SK-N-DZ (cell line): ENCODE data around the gene RHEB.

Source experiments
- DNase-seq: peaks from one replicate; pipeline ENCODE4 v3.0.0-alpha.2; 2015; ENCODE audit warnings: low spot score

The RHEB gene

GRCh38 chr7:151451156-151451555, 68.5 kb downstream of the RHEB start:
- no peak for DNase-seq

GRCh38 chr7:151449990-151450389, 69.7 kb downstream of the RHEB start:
- DNase-seq, result no peak

GRCh38 chr7:151448261-151449252, 71.1 kb downstream of the RHEB start:
- peak; percentile 58 for DNase-seq

GRCh38 chr7:151447901-151448260, 71.8 kb downstream of the RHEB start:
- DNase-seq, result no peak

- DNase-seq, result no peak
These were observed 72.4 kb downstream of the RHEB start for GRCh38 chr7:151447312-151447711.

GRCh38 chr7:151446412-151446811, 73.3 kb downstream of the RHEB start:
- no peak for DNase-seq

GRCh38 chr7:151444632-151445031, 75.1 kb downstream of the RHEB start:
- DNase-seq, result no peak

DNA sequence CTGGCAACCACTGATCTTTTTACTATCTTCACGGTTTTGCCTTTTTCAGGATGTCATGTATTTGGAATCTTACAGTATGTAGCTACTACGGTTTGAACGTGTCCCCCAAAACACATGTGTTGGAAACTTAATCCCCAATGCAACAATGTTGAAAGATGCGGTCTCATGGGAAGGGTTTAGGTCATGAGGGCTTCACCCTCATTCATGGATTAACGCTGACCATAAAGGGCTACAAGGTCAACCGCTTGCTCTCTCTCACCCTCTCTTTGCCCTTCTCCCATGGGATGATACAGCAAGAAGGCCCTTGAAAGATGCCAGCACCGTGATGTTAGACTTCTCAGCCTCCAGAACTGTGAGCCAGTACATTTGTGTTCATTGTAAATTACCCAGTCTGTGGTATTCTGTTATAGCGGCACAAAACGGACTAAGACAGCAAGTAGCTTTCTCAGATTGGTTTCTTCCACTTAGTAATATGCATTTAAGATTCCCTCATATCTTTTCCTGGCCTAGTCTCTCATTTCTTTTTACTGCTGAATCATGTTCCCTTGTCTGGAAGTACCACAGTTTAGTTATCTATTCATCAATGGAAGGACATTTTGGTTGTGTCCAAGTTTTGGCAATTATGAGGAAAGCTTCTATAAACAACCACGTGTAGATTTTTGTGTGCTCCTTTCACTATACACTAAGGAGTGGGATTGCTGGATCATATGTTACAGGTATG, 76.8 kb downstream of the RHEB start:
- DNase-seq, result no peak

- DNase-seq, result no peak
These were observed 78.8 kb downstream of the RHEB start for GRCh38 chr7:151440799-151441445.

- DNase-seq, result no peak
These were observed 79.6 kb downstream of the RHEB start, which contains the start of gene CRYGN for GRCh38 chr7:151439855-151440798. TSS of gene CRYGN (minus strand) at chr7:151440141. CDS start at chr7:151439917, 224 bp downstream.

- no peak for DNase-seq
These were observed 80.7 kb downstream of the RHEB start for GRCh38 chr7:151438864-151439601.

GRCh38 chr7:151437866-151438516, 81.7 kb downstream of the RHEB start:
- no peak for DNase-seq

- no peak for DNase-seq
These were observed 82.5 kb downstream of the RHEB start for GRCh38 chr7:151437159-151437553.

DNA sequence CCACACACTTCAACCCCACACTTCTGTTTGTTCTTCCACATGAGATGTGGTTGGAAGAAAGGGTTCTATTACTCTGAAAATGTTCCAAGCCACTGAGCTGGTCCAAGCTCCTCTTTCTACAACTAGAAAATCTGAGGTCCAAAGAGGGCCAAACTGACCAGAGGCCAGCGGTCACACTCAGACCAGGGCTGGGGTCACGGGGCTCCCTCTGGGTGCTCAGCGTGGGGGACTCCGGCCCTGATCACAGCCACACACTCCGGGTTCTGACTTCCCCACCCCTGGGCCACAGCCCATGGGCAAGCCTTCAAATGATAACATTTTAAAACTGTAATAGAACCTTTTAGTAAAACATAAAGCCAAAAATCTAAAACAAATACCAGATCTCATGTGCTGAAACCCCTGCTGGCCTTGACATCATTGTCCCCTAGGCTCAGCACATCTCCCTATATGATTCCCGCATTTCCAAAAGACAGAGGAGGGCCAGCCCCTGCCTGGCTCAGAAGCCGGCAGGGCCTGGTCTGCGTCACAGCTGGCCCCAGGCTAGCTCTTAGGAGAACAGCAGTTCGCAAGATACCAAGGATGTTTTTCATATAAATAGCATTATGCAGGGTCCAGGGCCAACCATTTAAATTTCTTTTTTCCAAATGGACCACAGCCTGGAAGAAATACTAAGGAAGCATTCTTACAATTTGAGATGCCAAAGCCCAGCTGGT, 83.1 kb downstream of the RHEB start:
- no peak for DNase-seq

DNA sequence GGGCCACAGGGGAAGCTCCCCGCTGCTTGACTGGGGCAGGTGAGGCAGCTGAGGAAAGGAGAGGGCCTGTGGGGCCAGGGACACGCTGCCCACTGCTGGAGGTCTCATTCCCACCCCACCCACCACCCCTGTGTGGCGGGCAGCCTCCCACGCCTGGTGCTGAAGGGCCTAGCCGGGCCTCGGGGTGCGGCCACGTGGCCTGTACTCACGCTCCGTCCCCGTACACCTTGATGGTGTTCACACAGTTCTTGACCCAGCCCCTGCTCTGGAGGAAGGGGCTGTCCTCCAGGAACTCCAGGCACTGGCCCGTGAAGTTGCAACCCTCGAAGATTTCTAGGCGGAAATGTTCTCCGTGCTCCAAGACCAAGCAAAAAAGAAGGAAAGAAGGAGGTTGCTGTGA, 83.7 kb downstream of the RHEB start:
- DNase-seq, result no peak

DNA sequence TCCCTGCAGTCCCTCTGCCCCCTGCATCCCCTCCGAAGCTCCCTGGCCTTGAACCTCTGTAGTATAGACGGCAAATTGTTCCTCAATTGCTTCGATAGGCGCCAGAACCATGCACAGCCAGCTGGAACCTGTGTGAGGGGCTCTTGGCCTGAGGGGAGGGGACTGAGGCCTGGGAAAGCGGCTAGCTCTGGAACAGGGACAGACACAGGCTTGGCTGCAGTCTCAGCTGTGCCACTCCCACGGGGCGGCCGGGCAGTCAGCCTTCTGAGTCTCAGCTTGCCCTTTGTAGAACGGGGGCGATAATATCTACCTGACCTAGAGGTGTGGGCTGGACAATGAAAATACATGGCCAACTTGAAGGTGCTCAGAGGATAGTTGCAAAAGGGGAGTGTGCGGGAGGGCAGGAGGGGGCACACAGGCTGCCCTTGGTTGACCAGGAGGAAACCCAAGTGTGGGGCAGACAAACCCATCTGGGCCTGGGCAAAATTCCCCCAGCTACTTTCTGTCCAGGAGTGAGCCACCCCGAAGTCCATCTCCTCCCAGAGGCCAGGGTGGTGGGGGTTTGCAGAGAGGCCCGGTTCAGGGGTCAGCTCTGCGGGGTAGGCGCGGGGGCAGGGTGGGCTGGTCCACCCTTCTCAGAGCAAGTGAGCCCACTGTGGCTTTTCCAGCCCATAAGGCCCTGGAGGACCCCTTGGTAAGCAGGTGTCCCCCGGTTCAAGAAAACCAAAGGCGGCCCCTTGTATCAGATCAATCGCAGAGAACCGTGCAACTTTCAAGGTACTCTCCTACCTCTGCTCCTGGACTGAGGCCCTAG, 84.4 kb downstream of the RHEB start:
- DNase-seq, result no peak

DNA sequence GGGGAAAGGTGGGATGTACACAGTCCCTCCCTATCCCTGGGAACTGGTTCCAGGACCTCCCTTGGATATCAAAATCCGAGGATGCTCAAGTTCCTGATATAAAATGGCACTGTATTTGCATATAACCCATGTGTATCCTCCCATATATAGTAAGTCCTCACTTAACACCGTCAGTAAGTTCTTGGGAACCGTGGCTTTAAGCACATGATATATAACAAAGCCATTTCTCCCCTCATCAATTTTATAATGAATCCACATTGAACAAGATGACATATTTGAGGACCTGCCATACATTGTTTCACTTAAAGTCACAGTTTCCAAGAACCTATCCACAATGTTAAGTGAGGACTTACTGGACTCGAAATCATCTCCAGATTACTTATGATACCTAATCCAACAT, 85.1 kb downstream of the RHEB start:
- no peak for DNase-seq

GRCh38 chr7:151433721-151434400, 85.8 kb downstream of the RHEB start:
- DNase-seq, result no peak
